MM.1S (cell line): ENCODE results near the gene PTMS.

Experiments
- DNase-seq: peaks from one replicate; pipeline ENCODE4 v3.0.0-alpha.2; 2015
- H2AFZ ChIP-seq: fragments of 300-600 bp; sonication (generic); 2 replicates; pipeline ENCODE4 v1.6.0; 2016; ENCODE audit warnings: antibody characterized with exemption, low read length
- H3F3A ChIP-seq: fragments of 300-600 bp; sonication (generic); 2 replicates; pipeline ENCODE4 v1.6.1; 2016; ENCODE audit warnings: mild to moderate bottlenecking, antibody characterized with exemption, low read length, moderate library complexity, mixed read lengths; ENCODE audit not compliant: insufficient read depth
- H3K27ac ChIP-seq: fragments of 300-600 bp; sonication (generic); 2 replicates; pipeline ENCODE4 v1.5.1; 2016; ENCODE audit warnings: mild to moderate bottlenecking, low read length
- H3K27me3 ChIP-seq: fragments of 300-600 bp; sonication (generic); replicated peaks from 2 replicates; pipeline ENCODE4 v1.6.0; 2016; ENCODE audit warnings: low read length; ENCODE audit not compliant: insufficient read depth
- H3K36me3 ChIP-seq: fragments of 300-600 bp; sonication (generic); replicated peaks from 2 replicates; pipeline ENCODE4 v1.6.1; 2016; ENCODE audit warnings: mild to moderate bottlenecking, low read length, mixed read lengths; ENCODE audit not compliant: insufficient read depth
- H3K4me1 ChIP-seq: fragments of 300-600 bp; sonication (generic); 2 replicates; pipeline ENCODE4 v1.6.1; 2016; ENCODE audit warnings: low read length, mixed read lengths
- H3K4me2 ChIP-seq: fragments of 300-600 bp; sonication (generic); 2 replicates; pipeline ENCODE4 v1.6.0; 2016; ENCODE audit warnings: low read depth, low read length
- H3K4me3 ChIP-seq: fragments of 300-600 bp; sonication (generic); 2 replicates; pipeline ENCODE4 v1.5.1; 2016; ENCODE audit warnings: low read length, mixed read lengths
- H3K79me2 ChIP-seq: fragments of 300-600 bp; sonication (generic); 2 replicates; pipeline ENCODE4 v1.6.1; 2016; ENCODE audit warnings: mixed run types, low read length, mixed read lengths
- H3K9ac ChIP-seq: fragments of 300-600 bp; sonication (generic); 2 replicates; pipeline ENCODE4 v1.6.1; 2016; ENCODE audit warnings: low read length, mixed read lengths
- H3K9me2 ChIP-seq: fragments of 300-600 bp; sonication (generic); replicated peaks from 2 replicates; pipeline ENCODE4 v1.6.1; 2016; ENCODE audit warnings: mild to moderate bottlenecking, low read length, mixed read lengths; ENCODE audit not compliant: insufficient read depth
- H3K9me3 ChIP-seq: fragments of 300-600 bp; sonication (generic); replicated peaks from 2 replicates; pipeline ENCODE4 v1.6.1; 2016; ENCODE audit warnings: mild to moderate bottlenecking, low read length, mixed read lengths; ENCODE audit not compliant: insufficient read depth
- H4K20me1 ChIP-seq: fragments of 300-600 bp; sonication (generic); 2 replicates; pipeline ENCODE4 v1.6.1; 2016; ENCODE audit warnings: mild to moderate bottlenecking, low read length, moderate library complexity, mixed read lengths; ENCODE audit not compliant: insufficient read depth
- EZH2 ChIP-seq: fragments of 300-600 bp; sonication (generic); optimal IDR thresholded peaks from 2 replicates; pipeline ENCODE3; 2017; ENCODE audit warnings: low read depth, mild to moderate bottlenecking, antibody characterized with exemption, low read length, mixed read lengths
- EZH2phosphoT487 ChIP-seq: fragments of 300-600 bp; sonication (generic); IDR thresholded peaks from 2 replicates; pipeline ENCODE4 v1.6.1; 2018; ENCODE audit warnings: antibody characterized with exemption, low read length
- TF ChIP-seq, protein P1 (sequence below): fragments of 300-600 bp; sonication (generic); IDR thresholded peaks from 2 replicates; pipeline ENCODE4 v1.5.1; 2016; ENCODE audit warnings: antibody characterized with exemption, low read length, mixed read lengths

The PTMS gene

DNA sequence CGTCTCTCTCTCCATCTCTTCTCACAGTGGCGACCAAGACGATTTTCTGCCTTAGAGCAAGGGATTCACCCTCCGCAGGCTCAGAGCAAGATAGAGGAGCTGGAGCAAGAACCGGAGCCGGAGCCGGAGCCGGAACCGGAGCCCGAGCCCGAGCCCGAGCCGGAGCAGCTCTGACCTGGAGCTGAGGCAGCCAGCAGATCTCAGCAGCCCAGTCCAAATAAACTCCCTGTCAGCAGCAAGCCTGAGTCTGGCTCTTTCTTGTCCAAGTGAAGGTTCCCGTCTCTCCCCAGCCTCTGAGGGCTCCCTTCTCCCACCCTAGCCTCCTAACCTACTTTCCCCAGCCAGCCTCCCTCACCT is 12.0 kb downstream of the PTMS start:
- no peak overlapping the region for H3K27ac ChIP-seq
- H3K9ac ChIP-seq = peak overlapping the region; percentile 30; the same call in 1 of the 2 replicates
- H2AFZ ChIP-seq = peak overlapping the region; percentile 91
- peaks cover 23% of the 10 kb centered on the region for H3K4me1 ChIP-seq
- H3K36me3 ChIP-seq = no peaks in the 10 kb centered on the region
- no peaks in the 10 kb centered on the region for H4K20me1 ChIP-seq
- no peaks in the 10 kb centered on the region for H3K9me2 ChIP-seq
- H3K79me2 ChIP-seq = no peaks in the 10 kb centered on the region
- H3K4me3 ChIP-seq = peak overlapping the region; percentile 64
- TF ChIP-seq EZH2 (no peak), EZH2phosphoT487 (no peak)
- TF ChIP-seq, protein P1, sequence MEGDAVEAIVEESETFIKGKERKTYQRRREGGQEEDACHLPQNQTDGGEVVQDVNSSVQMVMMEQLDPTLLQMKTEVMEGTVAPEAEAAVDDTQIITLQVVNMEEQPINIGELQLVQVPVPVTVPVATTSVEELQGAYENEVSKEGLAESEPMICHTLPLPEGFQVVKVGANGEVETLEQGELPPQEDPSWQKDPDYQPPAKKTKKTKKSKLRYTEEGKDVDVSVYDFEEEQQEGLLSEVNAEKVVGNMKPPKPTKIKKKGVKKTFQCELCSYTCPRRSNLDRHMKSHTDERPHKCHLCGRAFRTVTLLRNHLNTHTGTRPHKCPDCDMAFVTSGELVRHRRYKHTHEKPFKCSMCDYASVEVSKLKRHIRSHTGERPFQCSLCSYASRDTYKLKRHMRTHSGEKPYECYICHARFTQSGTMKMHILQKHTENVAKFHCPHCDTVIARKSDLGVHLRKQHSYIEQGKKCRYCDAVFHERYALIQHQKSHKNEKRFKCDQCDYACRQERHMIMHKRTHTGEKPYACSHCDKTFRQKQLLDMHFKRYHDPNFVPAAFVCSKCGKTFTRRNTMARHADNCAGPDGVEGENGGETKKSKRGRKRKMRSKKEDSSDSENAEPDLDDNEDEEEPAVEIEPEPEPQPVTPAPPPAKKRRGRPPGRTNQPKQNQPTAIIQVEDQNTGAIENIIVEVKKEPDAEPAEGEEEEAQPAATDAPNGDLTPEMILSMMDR = no peak
- no peak for DNase-seq
- H3K9me3 ChIP-seq = no peaks in the 10 kb centered on the region
- 0 out of 2 replicates have a peak, but pooled peaks cover 11% of the 10 kb centered on the region for H3K27me3 ChIP-seq
- peaks cover under 1% of the 10 kb centered on the region; the same call in 1 of the 2 replicates for H3F3A ChIP-seq
- peak overlapping the region; percentile 97 for H3K4me2 ChIP-seq

DNA sequence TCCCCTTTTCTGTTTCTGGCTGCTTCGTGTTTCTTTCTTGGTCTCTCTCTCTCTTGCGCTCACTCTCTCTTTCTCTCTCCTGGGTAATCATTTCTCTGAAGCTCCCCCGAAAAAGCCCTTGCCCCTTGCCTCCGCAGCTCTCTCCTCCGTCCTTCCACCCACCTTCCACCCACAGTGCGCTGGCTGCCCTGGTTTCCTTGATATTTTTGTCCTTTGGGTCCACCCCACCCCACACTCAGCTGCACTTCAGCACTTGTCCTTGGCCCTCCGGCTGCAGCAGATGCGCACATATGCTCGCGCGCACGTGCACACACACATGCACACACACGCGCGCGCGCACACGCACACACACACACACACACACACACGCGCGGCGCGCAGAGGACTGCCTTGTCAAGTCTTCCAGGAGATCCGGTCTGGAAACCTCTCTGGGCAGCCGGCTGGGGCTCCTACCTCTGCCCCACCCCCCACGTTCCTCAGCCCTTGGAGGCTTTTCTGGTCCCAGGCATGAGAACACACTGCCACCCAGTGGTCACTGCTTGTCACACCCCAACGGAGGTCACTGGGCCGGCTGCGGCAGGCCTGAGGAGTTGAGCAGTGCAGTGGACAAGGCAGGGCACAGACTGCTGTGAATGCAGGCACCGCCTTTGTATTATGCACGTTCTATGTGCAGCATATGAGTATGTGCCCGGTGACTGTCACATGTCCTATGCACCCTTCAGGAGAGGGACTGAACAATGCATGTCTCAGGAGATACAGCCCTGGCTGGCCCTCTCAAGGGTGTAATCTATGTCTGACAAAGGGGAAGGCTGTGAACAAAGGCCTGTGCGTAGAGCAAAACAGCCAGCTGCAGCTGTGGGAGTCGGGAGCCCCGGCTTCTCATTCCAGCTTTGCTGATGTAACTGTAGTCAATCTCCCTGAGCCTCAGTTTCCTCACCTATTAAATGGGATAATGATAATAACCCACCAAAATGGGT is 12.7 kb downstream of the PTMS start:
- TF ChIP-seq EZH2phosphoT487 = no peak
- TF ChIP-seq, protein P1 = peak; percentile 96
- TF ChIP-seq EZH2 = no peak
- Histone ChIP-seq H3F3A (peaks cover 6% of the 10 kb centered on the region), H4K20me1 (no peaks in the 10 kb centered on the region), H3K79me2 (no peaks in the 10 kb centered on the region), H3K4me3 (peak overlapping the region; percentile 64), H3K4me2 (peak overlapping the region; percentile 97), H2AFZ (peak overlapping the region; percentile 91), H3K36me3 (no peaks in the 10 kb centered on the region), H3K27ac (no peak overlapping the region), H3K9me3 (no peaks in the 10 kb centered on the region), H3K9ac (peak overlapping the region; percentile 30; the same call in 1 of the 2 replicates), H3K9me2 (no peaks in the 10 kb centered on the region), H3K27me3 (0 out of 2 replicates have a peak, but pooled peaks cover 11% of the 10 kb centered on the region), H3K4me1 (peaks cover 30% of the 10 kb centered on the region)
- DNase-seq = peak; percentile 89

DNA sequence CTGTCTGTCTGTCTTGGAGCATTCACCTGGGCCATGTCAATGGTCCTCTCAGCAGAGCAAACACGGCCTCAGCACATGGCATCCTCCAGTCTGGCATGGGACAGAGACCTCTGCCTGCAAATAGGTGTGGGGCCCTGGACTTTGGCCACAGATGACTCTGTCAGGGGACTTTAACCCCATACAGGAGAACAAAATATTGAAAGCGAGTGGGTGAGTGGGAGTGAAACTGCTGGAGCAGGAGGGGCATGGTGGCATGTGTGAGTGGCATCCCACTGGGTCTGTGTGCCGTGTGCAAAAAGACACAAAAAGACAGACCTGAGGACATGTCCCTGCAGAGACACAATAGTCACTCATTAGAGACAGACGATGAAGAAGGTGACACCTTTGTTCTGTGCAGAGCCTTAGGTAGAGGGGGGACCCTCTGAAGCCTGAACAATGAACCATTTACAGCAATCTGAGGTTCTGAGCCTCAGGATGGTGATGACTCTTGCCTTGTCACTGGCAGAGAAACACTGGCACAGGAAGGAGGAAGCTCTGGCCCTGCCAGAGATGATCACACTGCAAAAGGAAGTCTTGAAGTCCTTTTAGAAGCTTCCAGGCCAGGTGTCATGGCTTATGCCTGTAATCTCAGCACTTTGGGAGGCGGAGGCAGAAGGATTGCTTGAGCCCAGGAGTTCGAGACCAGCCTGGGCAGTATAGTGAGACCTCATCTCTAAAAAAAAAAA is 13.7 kb downstream of the PTMS start:
- DNase-seq = no peak
- Histone ChIP-seq H3K79me2 (no peaks in the 10 kb centered on the region), H3K4me2 (no peak overlapping the region), H3K27me3 (0 out of 2 replicates have a peak, but pooled peaks cover 11% of the 10 kb centered on the region), H3K9me2 (no peaks in the 10 kb centered on the region), H3K9ac (no peak overlapping the region), H2AFZ (no peak overlapping the region), H4K20me1 (no peaks in the 10 kb centered on the region), H3K9me3 (no peaks in the 10 kb centered on the region), H3K36me3 (no peaks in the 10 kb centered on the region), H3F3A (peaks cover 6% of the 10 kb centered on the region), H3K4me1 (peaks cover 40% of the 10 kb centered on the region), H3K4me3 (no peak overlapping the region), H3K27ac (no peak overlapping the region)
- TF ChIP-seq, protein P1 = no peak
- TF ChIP-seq EZH2phosphoT487 (no peak), EZH2 (no peak)
